T-helper 22 cell (primary cell): ENCODE results near the gene NLRP14.

ENCODE experiments used
- DNase-seq: peaks from one replicate; pipeline ENCODE4 v3.0.0-alpha.2; 2020; ENCODE audit warnings: low read depth

NLRP14 gene

DNA sequence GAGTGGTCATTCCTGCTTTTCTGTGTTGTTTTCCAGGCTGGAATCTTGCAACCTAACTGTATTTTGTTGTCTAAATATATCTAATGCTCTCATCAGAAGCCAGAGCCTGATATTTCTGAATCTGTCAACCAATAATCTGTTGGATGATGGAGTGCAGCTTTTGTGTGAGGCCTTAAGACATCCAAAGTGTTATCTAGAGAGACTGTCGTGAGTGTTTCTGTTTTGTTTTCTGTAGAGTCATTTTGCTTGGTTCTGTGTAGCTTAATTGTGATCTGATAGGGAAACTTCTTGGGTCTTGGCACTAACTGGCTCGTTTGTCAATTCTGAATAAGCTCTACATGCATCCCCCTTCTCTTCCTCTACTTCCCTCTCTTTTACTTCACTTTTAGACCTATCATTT is 37.4 kb downstream of the NLRP14 start:
- DNase-seq, result no peak

DNA sequence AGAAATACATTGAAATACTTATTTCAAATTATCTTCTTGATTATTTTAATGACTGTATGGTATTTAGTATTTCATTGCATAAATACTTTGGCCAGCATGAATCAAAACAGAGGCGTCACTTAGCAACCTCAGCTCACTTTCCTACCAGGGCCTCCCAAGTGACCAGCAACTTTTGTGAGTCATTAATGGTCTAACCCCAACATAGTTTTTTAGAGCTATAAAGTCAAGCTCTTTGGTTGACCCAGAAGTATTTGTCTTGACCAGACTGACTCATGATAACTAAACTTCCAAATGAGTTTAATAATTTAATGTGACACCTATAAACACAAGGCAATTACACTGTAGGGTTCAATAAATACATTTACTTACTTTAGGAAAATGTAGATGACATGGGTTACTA is 40.6 kb downstream of the NLRP14 start:
- DNase-seq, result no peak

DNA sequence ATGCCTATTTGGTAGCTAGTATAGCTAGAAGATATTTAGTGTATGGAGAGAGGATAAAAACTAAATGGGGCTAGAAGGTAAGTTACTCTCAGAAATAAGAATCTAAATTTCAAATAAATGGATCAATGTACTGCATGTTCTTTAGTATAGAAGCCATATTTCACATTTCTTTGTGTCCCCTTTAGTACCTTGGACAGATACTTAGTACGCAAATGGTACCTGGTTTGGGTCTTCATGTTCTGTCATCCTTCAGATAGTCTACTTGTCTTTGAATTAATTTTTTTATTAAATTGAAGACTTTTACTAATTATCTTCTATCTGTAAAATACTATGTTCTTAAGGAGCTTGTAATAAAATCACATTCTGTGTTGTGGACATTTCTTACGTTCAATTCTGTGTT is 42.3 kb downstream of the NLRP14 start:
- DNase-seq, result no peak

DNA sequence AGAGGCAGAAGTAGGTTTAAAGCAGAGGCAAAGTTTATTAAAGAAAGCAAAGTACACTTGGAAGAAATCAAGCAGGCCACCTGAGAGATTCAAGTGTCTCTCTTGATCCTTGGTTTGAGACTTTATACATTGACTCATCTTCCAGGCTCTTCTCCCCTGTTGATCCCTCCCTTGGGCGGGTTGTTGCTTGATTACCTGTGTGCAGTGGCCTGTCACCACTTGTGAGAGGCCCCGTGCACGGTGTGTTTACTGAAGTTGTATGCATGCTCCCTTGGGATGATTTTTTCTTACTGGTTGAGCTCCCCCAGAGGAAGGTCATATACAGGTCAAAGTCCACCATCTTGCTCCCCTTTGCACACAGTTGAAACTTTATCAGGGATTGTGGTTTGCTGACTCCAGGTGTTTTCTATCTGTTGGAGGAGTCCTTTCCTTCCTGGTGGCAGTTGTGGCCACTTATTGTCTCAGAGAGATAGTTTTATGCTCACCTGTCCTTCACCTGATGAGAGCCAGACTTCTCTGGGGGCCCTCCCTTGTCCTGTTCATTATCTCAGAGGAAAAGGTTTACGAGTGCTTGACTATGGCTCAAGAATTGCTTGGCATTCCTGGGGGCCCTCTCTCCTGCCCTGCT is 52.2 kb downstream of the NLRP14 start:
- no peak for DNase-seq

DNA sequence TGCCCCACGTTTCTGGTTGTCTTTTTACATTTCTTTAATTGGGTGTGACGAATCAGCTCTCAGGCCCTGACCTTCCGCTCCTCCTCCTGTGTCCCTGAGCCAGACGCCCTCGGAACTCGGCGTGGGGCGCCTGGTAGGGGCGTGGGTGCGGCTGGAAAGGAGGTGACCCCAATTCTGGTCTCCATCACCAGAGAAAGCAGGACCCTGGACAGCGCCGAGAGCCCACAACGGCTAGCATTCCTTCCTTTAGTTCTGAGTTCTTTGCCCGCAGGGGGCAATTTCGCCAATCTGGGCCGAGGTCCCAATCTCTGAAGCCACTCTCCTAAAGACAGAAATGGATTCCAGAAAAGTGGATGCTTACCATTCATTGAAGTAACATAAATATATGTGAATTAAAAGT is 56.8 kb downstream of the NLRP14 start:
- DNase-seq, result no peak

DNA sequence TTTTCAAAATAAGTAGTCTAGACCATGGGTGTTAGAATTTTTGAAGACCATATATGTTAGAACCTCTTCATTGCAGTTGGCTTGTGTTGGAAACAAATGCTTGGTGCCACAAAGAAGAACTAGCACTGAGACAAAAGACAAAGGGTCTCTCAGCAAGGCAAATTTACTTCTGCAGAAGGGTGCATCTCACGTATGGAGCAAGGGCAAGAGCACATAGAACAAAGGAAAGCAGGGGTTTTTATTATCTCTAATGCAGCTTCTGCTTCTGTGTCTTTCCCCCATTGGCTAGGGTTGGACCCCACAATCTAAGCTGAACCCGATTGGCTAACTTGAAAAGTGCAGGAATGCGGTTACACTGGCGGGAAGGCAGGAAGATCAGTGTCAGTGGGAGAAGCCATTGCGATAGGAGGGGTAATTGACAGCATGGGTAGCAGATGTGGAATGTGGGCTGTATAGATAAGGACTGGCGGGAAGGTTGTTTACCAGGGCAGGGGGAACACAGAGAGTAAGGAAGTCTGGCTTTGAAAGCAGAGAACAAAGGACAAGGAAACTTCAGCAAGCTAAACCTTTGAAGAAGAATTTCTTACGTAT is 59.4 kb downstream of the NLRP14 start:
- DNase-seq, result no peak

DNA sequence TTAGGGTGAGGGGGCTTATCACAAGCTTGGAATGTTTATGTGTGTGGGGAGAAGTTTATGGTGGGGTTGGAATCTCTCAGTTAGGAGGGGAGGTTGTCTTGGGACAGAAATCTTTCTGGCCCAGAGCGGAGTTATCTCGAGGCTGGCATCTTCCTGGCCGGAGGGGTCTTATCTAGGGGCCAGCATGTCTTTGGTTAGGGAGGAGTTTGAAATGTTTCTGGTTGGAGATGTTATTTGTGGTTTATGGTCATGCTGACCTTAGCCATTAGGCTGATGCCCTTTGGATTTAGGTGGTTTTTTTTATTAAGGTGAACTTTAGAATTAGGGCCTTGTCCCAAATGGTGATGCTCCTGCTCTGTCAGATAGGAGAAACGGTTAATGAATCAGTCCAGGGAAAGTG is 60.6 kb downstream of the NLRP14 start:
- DNase-seq, result no peak

DNA sequence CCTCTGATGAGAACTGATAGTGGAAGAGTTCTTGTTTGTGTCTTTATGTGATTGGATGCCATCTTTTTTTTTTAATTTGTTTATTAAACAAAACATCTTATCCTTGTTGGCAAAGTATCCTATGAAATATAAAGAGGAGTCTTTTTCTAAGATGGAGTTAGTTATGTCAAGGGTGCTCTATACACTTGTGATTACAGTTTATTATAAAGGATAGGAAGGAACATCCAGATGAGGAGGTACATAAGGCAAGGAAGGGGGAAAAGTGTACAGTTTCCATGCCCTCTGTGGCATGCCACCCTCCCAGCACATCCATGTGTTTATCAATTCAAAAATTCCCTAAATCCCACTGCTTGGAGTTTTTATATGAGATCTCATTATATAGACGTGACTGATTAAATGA is 61.2 kb downstream of the NLRP14 start:
- DNase-seq, result no peak

DNA sequence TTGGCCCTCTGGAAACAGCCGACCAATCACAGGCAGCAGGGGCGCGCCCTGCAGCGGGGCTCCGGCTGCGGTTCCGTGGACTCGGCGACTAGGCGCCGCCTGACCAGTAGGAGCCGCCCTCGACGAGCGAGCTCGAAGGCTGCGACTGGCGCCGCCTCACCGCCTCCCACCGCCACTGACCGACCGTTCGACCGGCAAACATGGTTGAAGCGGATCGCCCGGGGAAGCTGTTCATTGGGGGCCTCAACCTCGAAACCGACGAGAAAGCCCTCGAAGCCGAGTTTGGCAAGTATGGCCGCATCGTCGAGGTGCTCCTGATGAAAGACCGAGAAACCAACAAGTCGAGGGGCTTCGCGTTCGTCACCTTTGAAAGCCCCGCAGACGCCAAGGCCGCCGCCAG is 68.6 kb downstream of the NLRP14 start, which contains the start of gene RBMXL2:
RBMXL2 (plus strand) TSS at position 78 of the 400 bp plus-strand sequence; CDS start at position 201, 123 bp downstream.
- no peak for DNase-seq

DNA sequence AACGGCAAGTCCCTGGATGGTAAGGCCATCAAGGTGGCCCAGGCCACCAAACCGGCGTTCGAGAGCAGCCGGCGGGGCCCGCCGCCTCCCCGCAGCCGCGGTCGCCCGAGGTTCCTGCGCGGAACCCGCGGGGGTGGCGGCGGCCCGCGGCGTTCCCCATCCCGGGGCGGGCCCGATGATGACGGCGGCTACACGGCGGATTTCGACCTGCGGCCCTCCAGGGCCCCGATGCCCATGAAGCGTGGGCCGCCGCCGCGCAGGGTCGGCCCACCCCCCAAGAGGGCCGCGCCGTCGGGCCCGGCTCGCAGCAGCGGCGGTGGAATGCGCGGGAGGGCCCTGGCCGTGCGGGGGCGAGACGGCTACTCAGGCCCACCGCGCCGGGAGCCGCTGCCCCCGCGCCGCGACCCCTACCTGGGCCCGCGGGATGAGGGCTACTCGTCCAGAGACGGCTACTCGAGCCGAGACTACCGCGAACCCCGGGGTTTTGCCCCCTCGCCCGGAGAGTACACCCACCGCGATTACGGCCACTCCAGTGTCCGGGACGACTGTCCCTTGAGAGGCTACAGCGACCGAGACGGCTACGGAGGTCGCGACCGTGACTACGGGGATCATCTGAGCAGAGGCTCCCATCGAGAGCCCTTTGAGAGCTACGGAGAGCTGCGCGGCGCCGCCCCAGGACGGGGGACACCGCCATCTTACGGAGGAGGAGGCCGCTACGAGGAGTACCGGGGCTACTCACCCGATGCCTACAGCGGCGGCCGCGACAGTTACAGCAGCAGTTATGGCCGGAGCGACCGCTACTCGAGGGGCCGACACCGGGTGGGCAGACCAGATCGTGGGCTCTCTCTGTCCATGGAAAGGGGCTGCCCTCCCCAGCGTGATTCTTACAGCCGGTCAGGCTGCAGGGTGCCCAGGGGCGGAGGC is 69.3 kb downstream of the NLRP14 start:
- no peak for DNase-seq

DNA sequence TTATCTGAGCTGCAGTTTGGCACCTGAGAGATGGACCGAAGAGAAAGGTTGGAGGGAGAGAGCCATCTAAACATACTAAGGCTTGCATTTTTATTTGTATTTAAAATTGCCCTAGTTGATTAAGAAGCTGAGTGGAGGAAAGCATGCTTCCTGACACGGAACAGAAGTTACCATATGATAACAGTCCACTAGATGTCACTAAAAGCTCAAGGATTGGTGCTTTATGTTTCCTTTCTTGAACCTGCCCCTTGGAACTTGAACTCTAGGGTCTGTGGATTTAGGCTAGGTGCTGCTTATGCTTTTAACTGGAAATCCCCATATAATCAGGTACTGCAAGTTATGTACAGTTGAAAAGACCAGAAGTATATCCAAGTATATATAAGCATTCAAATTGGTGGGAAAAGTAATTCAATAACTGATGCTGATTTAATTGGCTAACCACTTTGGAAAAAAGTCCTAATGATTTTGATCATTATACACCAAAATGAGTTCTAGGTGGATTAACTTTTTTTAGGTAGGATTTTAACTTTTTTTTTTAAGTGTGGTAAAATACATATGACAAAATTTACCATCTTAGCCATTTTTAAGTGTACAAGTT is 78.1 kb downstream of the NLRP14 start:
- DNase-seq, result no peak

DNA sequence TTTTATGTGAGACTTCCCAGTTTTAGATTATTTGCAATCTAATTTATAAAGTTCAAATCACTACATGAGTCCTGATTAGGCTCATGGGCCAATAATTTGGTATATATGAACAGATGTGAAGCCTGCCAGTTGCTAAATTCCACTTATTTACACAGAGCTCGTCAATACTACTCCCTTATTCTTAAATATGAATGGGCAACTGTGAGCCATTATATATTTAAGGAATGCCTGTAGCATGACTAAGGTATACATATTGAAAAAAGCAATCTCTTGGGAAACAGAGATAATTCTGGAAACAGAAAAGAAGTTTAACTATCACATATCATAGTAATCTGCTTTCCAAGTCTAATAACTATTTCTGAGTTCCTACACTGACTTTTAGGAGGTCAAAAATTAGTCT is 95.5 kb downstream of the NLRP14 start:
- no peak for DNase-seq

DNA sequence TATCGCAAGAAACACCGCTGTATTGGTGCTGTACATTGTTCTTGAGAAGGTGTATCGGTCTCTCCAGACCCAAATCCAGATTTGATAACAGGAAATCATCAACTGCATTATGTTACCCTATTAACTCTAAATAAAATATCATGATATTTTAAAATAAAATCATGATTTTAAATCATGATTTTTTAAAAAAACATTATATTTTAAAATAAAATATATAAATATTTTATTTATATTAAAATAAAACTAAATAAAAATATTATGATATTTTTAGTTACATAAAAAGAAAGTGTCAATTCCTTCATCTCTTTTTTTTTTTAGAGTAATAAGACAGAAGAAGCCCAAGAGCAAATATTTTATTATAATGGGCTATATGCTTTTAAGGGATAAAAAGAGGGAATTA is 96.1 kb downstream of the NLRP14 start:
- no peak for DNase-seq
